OCI-LY7 (cell line): ENCODE measurements around the gene BCAT1.

Experiments used
- CTCF ChIP-seq: fragments of 200-600 bp; sonication (generic); conservative IDR thresholded peaks from 2 replicates; pipeline ENCODE4 v1.5.1; 2014; ENCODE audit warnings: mild to moderate bottlenecking, antibody characterized with exemption, low read length, moderate library complexity, mixed read lengths
- EZH2phosphoT487 ChIP-seq: fragments of 200-600 bp; sonication (generic); IDR thresholded peaks from 2 replicates; pipeline ENCODE4 v1.6.1; 2018; ENCODE audit warnings: low read depth, borderline replicate concordance, mild to moderate bottlenecking, mixed run types, antibody characterized with exemption, low read length, moderate library complexity, mixed read lengths

- TF ChIP-seq CTCF = no peak
- TF ChIP-seq EZH2phosphoT487 = no peak
Measured at GRCh38 chr12:24810378-24810777, 138.5 kb downstream of the BCAT1 start.
